HG02973 (cell line): ENCODE data around the gene HIF3A.
A peak's percentile ranks its signal among the peaks of the same experiment; 100 is the strongest.
"Not testable (repeated sequence)": the region's sequence is repeated elsewhere in the genome, so short reads cannot be mapped to it uniquely, and the experiment has no call there.

Experiments
- ATAC-seq: cut with Tn5 transposase; IDR thresholded peaks from one replicate; pipeline ENCODE4 v1.9.1; 2021; ENCODE audit warnings: moderate library complexity; ENCODE audit not compliant: unreplicated experiment

HIF3A gene

DNA sequence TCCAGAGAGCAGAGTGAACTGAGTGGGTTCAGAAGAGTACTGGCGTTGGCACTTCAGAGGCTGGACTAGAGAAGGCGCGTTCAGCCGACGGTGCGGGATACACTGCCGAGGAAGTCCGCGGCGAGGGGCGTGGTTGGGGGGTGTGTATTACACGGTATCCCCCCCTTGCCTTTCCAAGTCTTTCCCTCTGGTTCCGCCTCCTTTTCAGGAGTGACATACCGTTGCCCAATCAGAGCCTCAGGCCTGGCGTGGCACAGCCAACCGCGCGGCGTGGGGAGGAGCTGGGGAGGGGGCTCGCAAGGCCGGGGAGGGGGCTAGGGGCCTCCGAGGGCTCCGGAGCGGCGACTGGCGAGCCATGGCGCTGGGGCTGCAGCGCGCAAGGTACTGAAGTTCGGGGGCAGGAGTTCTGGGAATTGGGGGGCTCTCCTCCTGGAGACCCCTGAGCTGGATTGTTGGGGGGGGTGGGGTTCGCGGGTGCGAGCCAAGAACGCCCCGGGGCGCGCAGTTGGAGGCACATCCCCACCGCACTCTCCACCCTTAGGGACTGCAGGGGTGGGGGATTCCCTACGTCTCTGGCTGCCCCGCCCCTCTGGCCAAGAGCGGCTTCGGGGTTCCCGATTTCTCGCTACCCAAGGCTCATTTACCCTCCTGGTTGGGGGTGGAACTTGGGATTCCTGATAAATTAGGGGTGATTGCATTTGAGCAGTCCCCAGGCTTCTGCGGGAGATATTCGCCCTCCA lies at the start of gene HIF3A:
Gene HIF3A, plus strand, starts transcription at position 321 of the 740 bp plus-strand sequence. Its CDS starts 35 bp downstream, at position 356.
- ATAC-seq, result no peak

DNA sequence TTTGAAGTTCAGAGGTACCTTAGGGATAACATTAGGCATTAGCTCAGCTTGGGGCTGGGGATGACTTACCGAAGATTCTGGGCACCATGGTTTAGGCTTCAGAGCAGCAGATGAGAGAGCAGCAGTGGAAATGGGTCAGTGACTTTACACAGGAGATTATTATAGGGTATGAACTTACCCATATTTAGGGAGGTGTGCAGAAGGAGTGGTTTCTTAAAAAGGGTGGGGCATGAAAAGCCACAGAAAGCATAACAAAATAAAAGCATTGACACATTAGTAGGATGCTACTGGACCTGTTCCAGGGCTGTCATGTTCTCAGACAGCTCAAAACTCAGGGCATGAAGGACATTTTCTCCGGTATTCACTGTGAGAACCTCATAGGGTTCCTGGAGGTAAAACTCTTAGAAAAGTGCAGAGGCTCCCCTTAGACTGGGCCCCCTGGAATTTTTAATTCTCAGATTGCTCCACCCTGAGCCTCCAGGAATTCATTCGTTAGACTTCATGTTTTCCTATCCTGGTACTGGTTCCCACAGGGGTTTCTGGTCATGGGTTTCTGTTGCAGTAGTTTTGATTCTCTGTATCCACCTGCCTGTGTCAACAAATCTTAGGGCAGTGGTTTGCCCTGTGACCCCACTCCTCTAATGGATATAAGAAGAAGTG lies 46.6 kb upstream of the HIF3A start:
- no peak for ATAC-seq

DNA sequence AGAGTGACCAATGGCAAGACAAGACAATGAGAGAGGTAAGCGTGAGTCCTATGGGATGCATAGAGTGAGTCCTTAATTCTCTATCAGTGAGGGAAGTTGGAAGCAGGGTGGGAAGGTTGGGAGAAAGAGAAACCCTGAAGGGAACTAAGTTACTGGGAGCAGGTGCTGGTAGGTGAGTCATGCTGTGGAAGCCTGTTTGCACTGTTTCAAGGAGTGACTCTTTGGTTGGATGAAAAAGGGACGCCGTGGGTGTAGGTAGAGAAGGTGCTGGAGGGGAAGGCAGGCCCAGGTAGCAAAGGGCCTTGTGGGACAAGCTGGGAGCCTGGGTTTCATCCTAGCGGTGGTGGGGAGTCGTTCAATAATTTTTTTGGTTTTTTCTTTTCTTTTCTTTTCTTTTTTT lies 45.4 kb upstream of the HIF3A start:
- no peak for ATAC-seq

DNA sequence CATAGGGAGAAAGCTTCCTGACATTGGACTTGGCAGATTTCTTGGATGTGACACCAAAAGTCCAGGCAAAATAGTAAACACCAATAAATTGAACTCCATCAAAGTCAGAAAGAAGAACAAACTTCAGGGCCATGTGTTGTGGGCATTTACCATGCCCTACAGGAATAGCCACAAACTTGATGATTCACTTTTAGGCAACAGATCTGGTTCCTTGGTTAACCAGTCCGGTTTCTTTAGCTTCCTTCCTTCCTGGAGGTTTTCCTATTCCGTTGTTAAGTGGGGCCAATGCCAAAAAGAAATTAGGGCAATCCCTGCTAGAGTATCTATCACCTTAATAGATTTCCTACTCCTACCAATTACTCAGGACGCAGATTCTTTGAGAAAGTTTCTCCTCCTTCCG lies 42.1 kb upstream of the HIF3A start:
- ATAC-seq, result no peak

DNA sequence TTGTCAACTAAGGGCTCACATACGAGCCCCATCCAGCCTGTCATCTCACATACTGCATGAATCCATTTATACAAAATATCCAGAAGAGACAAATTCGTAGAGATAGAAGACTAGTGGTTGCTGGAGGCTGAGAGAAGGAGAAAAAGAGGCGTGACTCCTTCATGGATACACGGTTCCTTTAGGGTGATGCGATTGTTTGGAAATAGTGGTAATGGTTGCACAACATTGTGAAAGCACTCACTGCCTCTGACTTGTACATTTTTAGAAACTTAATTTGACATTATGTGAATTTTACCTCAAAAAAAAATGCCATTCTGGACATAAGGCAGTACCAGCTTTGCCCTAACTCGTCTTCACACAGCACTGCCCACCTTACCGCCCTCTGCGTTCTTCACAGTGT lies 40.0 kb upstream of the HIF3A start:
- ATAC-seq, result no peak

DNA sequence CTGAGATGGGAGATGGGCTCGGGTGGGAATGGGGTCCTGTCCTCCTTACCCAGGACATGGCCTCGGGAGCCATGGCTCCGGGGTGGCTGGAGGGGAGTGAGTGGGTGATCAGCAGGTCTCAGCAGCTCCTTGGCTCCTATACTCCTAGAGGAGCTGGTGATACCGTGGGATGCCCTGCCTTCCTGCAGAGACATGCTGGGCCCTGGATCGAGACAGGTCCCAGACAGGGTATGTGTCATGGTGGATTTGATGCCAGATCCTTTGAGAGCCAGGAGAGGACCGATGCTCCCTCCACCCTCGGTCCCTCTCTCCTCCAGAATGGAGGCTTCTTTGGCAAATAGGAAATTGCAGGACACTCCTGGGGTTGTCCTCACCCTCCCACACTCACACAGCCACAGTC lies 35.3 kb upstream of the HIF3A start:
- not testable (repeated sequence) for ATAC-seq

DNA sequence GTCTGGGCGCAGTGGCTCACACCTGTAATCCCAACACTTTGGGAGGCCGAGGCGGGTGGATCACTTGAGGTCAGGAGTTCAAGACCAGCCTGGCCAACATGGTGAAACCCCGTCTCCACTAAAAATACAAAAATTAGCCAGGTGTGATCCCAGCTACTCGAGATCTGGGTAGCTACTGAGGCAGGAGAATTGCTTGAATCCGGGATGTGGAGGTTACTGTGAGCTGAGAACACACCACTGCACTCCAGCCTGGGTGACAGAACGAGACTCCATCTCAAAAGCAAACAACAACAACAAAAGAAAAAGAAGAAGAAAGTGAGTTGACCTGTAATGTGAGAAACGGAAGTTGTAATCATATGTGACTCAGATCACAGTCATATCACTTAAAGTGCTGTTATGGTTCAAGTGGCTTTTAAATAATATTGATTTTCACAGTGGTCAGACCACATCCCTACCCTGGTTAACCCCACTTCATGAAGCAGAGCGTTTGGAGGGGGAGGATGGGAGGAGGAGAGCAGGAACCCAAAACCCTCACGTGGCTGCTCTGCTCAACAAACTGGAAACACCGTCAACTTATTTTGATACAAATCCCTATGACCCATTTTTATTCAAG lies 34.1 kb upstream of the HIF3A start:
- ATAC-seq, result peak; percentile 81

DNA sequence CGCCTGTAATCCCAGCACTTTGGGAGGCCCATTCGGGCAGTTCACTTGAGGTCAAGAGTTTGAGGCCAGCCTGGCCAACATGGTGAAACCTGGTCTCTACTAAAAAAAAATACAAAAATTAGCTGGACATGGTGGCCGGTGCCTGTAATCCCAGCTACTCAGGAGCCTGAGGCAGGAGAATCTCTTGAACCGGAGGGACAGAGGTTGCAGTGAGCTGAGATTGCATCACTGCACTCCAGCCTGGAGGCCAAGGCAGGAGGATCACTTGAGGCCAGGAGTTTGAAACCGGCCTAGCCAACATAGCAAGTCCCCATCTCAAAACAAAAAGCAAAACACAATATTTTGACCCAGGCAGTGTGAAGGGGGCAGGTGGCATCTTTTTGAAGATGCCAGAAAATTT lies 32.0 kb upstream of the HIF3A start:
- ATAC-seq, result not testable (repeated sequence)

DNA sequence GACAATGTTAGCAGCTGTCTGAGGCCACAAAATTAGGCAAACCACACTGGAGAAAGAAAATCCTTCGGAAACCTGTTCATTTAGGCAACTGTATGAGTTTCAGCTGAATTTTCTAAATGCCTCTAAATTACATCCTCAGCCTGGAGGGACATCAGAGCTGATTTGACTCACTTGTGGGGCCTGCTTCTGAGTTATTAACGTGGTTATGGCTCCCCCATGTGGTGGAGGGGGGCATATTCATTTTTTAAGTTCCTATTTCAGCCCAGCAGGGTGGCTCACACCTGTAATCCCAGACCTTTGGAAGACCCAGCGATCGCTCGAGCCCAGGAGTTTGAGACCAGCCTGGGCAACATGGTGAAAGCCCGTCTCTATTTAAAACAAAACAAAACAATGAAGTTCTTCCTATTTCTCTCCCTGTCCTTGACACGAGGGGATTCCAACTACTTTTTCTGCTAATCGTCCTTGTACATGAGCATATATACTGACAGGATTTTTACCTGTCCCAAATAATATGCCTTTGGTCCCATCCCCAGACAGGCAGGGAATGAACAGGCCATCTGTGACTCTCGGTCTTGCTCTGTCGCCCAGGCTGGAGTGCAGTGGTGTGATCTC lies 31.5 kb upstream of the HIF3A start:
- ATAC-seq, result no peak

DNA sequence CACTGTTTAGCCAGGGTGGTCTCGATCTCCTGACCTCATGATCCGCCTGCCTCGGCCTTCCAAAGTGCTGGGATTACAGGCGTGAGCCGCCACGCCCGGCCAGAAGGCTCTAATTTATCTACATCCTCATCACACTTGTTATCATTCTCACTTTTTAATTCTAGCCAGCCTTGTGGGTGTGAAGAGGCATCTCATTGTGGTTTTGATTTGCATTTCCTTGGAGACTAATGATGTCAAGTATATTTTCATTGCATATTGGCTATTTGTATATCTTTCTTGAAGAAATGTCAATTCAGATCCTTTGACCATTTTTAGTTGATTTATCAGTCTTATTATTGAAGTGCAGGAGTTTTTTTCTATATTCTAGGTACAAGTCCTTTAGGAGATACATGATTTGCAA lies 27.7 kb upstream of the HIF3A start:
- ATAC-seq, result no peak

DNA sequence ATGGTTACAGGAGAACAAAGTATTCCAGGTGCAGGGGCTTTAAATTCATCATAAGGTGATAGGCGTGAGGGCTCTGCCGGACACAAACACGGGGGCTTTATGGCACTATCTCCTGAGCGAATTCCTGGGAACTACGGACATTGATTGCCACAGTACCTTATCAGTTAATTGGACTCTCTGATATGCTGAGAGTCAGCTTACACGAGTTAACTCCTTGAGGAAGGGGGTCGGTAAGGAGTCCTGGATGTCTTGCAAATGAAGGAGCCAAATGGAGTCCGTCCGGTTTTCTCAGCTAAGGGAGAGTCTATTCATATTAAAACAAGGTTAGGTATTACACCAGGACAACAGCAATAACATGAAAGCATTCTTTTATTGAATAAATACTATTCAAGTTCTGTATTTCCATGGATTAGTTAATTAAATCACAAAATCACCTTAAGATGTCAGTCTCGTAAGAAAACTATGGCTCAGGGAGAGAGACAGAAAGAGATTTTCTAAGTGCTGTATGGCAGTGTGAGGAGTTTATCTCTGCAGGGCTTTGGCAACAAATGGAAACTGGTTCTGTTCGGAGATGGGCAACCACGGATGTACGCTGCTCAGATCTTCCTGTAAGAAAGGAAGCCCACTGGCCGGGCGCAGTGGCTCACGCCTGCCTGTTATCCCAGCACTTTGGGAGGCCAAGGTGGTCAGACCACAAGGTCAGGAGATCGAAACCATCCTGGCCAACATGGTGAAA lies 26.2 kb upstream of the HIF3A start:
- no peak for ATAC-seq

DNA sequence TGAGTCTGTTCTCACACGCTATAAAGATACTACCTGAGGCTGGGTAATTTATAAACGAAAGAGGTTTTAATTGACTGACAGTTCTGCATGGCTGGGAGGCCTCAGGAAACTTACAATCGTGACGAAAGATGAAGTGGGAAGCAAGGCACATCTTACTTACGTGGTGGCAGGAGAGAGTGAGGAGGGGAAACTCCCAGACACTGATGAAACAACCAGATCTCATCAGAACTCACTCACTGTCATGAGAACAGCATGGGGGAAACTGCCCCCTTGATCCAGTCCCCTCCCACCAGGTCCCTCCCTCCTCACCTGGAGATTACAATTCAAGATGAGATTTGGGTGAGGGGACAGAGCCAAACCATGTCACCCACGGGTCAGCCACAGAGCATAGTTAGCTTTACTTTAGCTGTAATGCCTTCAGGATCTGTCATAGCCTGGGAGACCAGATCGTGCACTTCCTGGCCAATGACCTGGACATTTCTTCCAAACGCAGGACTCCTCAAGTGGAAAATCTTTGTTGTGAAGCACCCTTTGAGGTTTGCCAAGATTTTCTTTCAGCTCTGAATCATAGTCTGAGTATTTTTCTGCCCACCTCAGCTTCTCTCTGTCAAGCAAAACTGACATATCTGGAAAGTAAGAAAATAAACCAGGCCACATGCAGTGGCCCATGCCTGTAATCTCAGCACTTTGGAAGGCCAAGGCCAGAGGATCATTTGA lies 25.2 kb upstream of the HIF3A start:
- no peak for ATAC-seq

DNA sequence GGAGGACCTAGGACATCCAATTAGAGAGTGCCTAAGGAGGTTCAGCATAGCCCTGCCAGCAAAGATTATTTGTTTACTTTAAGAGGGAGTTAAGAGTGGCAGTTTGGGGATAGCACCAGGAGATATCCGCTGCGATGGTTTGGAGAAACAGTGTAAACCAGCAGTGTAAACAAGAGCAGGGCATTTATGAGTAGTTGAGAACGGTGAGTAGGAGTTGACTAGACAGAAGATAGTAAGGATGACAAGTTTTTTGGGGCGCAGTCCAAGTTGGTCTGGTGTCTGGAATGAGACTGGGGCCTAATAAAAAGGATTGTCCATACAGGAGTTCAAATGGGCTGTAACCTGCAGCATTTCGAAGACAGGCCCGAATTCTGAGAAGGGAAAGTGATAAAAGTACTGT lies 22.9 kb upstream of the HIF3A start:
- ATAC-seq, result not testable (repeated sequence)

DNA sequence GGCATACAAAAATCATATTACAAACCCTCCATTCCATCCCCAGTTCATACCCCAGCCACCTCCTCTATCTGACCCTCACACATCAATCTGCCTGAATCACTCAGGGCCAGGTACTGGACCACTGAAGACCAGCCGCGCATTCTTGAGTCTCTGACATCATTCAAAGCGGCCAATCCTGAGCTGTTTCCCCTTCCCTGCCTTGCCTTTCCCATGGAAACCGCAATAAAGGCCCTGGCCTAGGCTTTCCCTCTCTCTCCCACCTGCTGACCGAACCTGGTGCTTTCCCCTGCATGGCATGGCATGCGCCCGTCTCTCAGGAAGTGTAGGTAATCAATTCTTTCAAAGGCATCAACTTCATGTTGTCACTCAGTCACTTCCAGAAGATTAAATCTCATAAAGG lies 17.7 kb upstream of the HIF3A start:
- ATAC-seq, result no peak

DNA sequence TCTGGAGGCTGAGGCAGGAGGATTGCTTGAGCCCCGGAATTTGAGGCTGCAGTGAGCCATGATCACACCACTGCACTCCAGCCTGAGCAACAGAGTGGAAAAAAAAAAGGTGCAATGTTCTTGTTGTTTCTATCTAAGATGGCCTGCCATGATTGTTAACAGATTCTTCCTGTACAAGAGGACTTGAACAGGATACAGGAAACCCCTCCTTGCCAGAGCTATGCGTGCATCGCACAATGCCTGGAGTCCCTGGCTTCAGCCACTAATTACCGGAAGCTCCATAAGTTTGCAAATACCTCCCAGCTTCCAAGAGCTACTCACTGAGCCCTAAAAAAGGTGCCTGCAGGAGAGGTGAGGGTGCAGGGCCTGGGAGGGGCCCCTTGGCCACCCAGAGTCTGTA lies 13.1 kb upstream of the HIF3A start:
- ATAC-seq, result no peak

DNA sequence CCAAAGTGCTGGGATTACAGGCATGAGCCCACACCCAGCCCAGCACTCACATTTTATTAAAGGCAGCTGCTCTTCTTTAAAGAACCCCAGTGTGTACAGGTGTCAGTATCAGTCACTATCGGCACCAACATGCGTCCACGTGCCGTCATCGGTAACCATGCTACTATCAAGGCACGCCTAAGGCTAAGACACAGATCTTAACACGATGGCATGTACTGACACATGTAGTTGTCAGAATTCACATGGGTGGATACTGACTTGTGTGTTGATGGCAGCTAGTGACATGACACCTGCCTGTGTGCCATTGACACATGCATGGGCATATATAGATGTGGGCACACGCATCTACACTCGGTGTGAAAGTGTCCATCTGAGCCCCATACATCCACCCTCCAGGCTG lies 12.2 kb upstream of the HIF3A start:
- ATAC-seq, result no peak

DNA sequence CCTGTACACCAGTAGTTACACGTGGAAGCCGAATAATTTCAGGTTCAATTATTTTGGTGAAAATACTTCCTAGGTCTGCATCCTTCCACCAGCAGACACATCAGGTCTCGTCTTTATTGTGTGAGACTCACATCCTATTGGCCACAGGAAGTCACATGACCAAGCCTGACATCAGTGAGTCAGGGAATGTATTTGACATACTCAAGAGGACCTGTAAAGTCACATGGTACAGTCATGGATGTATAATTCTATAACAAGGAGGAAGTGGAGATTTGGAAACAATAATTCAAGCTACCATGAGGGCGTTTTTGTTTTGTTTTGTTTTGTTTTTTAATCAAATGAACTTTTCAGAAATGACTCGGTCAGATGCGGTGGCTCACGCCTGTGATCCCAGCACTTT lies 9.3 kb upstream of the HIF3A start:
- ATAC-seq, result no peak

DNA sequence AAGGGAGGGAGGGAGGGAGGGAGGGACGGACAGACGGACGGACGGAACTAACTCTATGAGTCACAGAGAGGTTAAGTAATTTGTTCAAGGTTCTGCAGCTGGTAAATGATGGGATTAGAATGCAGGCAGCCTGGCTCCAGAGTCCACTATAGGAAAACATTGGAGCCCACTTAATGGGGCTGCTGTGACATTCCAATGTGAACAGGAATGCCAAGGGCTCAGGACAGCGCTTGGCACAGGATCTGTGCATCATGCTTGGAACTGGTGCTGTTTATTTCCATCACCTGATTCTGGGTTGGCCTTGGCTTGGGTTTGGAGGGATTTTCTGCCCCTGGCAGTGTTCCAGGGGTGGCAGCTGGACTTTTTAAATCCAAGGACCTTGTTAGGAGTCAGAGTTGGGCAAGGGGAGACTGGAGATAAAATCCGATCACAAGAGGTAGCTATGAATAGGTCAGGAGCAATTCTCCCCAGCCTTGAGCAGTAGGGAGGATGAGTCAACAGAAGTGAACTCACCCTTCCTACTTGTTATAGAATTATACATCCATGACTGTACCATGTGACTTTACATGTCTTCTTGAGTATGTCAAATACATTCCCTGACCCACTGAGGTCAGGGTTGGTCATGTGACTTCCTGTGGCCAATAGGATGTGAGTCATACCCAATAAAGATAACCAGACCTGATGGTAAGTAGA lies 7.8 kb upstream of the HIF3A start:
- no peak for ATAC-seq

DNA sequence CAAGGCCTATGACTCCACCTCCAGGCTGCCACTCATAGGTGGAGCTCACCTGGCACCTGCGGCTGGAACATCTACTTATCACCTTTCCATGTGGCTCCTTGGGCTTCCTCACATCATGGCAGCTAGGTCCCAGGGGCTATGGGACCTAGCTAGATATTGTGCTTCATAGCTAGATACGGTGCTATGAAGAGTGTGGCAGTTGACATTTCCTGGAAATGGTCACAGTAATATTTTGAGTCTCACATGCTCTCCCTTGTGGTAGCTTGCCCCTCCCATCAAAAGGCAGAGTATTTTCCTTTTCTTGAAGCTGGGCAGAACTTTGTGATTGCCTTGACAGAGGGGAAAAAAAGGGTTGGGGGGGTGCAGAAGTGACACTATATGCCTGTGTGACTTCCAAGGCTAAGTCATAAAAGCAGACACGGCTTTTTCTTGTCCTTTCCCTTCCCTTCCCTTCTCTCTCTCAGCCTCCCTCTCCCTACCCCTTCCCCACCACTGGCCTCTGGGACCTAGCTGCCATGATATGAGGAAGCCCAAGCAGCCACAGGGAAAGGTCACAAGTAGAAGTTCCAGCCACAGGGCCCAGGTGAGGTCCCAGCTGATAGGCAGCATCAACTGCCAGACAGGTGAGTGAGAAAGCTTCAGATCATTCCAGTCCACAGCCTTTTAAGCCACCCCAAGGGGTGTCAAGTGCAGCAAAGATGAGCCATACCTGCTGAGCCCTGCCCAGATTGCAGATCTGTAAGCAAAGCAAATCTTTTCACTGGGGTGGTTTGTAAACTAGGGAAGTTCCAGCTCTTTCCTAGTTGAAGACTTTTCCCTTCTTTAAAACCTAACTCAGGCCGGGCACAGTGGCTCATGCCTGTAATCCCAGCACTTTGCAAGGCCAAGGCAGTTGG lies 6.9 kb upstream of the HIF3A start:
- ATAC-seq, result no peak
